Nasal cavity respiratory epithelium epithelial cell of viscerocranial mucosa (primary cell): ENCODE data around the gene KATNA1. TPM values are rescaled to one million over a fixed set of nuclear protein-coding genes. Genes with fewer than 3 reads are reported as not detected.

Experiments
- total RNA-seq: library from RNA; depleted of rRNA; stranded (reverse); fragments of >200 nt; gene quantifications from 2 replicates; pipeline ENCODE4 v1.2.3, GENCODE V29; 2014

KATNA1 gene
- 34.5 and 36.8 TPM in 2 replicates for total RNA-seq

GRCh38 chr6:149648148-149649145 lies at the start of gene KATNA1:
Gene KATNA1 (minus strand): TSS chr6:149648714. CDS start chr6:149638547, 10,167 bp downstream.

GRCh38 chr6:149565527-149566409 lies 82.7 kb downstream of the KATNA1 start, which contains the start of gene GINM1:
Gene GINM1 (plus strand): TSS chr6:149566375. CDS start chr6:149566415, 40 bp downstream.

DNA sequence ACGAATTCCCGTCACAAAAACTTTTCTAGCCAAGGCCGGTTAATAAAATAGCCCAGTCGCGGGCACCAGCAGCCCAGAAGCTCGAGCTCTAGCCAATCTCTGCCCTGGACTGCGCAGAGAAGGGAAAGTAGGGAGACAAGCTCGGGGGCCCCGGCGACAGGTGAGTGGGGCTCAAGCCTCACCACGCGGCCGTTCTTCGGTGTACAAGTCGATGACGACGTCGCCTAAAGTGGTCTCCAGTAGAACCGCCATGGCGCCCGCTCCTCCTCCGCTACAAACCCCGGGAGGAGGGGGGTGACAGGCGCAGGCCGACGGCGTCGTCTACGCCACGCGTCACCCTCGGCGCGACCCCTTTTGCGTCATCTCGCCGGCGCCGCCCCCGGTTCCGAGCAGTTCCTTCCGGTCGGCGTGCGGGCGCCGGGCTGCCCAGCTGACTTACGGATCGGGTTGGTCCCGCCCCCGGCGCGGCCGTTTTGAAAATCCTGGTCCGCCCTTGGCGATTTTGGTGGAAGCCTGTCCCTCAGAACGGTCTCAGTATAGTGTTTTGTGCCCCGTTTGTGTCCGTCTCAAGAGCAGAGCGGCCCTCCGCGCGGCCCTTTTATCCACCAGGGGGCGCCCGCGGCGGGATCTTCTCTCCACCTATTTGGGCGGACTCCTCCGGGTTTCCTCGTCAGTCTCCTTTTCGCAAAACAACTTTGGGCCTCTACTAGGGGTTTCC lies 102.6 kb downstream of the KATNA1 start, which contains the start of gene PPIL4:
Gene PPIL4 (minus strand): TSS at position 290 of the 718 bp plus-strand sequence. CDS start 38 bp downstream, at position 252.

Other genes starting within 250 kb of the KATNA1 start
- 0.68 and 1.9 TPM in 2 replicates for gene SUMO4, start 248.5 kb downstream of the KATNA1 start, total RNA-seq
- 0.07 TPM in 1 of 2 replicates, not detected in the other for gene ZC3H12D, start 163.7 kb downstream of the KATNA1 start, total RNA-seq
- 37.9 and 38.3 TPM in 2 replicates for gene PPIL4, start 102.7 kb downstream of the KATNA1 start, total RNA-seq
- gene GINM1, start 82.3 kb downstream of the KATNA1 start, total RNA-seq = 45.3 and 47.2 TPM in 2 replicates
- gene LATS1, start 69.4 kb upstream of the KATNA1 start, total RNA-seq = 10.9 and 18.9 TPM in 2 replicates
- gene NUP43, start 97.8 kb upstream of the KATNA1 start, total RNA-seq = 20.5 and 24.8 TPM in 2 replicates
- gene PCMT1, start 101.0 kb upstream of the KATNA1 start, total RNA-seq = 104 and 127 TPM in 2 replicates
- 167 and 205 TPM in 2 replicates for gene LRP11, start 215.6 kb upstream of the KATNA1 start, total RNA-seq
- gene RAET1E, start 249.4 kb upstream of the KATNA1 start, total RNA-seq = 15.0 and 18.5 TPM in 2 replicates